Activated CD8-positive, alpha-beta memory T cell treated with anti-CD3 and anti-CD28 coated beads for 36 hours (primary cell): ENCODE data around the gene TLR3. TPM values are rescaled to one million over a fixed set of nuclear protein-coding genes. Genes with fewer than 3 reads are reported as not detected.

Source experiments
- total RNA-seq, 2 experiments: library from RNA; stranded (reverse); gene quantifications; one replicate each; pipeline ENCODE4 v1.2.3, GENCODE V29; 2021

TLR3 gene
- total RNA-seq, 2 experiments from 2014 or later: 0.06 to 0.13 TPM

Other genes starting within 250 kb of the TLR3 start
- under 1 TPM; 0.40 to 0.70 TPM for gene FAM149A, start 35.5 kb downstream of the TLR3 start, total RNA-seq
- gene CYP4V2, start 122.4 kb downstream of the TLR3 start, total RNA-seq: 1 to 10 TPM; 7.3 to 8.1 TPM
- not detected for gene KLKB1, start 158.4 kb downstream of the TLR3 start, total RNA-seq
- gene F11, start 197.0 kb downstream of the TLR3 start, total RNA-seq: not detected